ENCODE measurements around the gene INSYN2B. TPM values are rescaled to one million over a fixed set of nuclear protein-coding genes. Genes with fewer than 3 reads are reported as not detected.

Gene INSYN2B
- total RNA-seq, 3 donors from 2014 or later, result not detected

DNA sequence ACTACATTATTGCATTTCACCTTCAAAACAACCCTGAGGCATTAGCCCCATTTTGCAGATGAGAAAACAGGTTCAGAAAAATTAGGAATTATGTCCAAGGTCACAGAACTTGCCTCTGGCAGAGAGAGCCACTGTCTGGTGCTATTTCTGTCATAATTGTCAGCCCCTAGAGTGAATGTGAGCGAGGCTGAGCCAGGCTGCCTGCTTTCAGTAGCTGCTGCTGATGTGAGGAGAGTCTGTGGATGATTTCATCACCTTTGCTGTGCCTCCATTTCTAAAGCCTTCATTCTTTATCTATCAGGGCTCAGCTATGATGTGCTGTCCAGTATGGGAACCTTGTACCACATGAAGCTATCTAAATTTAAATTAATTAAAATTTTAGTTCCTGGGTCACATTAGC lies 71.4 kb downstream of the INSYN2B start:
- Mint-ChIP-seq H3K4me3 (no peak overlapping the region), H3K4me1 (ENCODE audit: low read depth) (no peaks in the 10 kb centered on the region), H3K9me3 (no peaks in the 10 kb centered on the region), H3K36me3 (ENCODE audit: insufficient read depth) (peaks cover 10% of the 10 kb centered on the region), H3K27me3 (ENCODE audit: low read depth) (no peaks in the 10 kb centered on the region)
- no peak for DNase-seq
- ATAC-seq, result no peak

DNA sequence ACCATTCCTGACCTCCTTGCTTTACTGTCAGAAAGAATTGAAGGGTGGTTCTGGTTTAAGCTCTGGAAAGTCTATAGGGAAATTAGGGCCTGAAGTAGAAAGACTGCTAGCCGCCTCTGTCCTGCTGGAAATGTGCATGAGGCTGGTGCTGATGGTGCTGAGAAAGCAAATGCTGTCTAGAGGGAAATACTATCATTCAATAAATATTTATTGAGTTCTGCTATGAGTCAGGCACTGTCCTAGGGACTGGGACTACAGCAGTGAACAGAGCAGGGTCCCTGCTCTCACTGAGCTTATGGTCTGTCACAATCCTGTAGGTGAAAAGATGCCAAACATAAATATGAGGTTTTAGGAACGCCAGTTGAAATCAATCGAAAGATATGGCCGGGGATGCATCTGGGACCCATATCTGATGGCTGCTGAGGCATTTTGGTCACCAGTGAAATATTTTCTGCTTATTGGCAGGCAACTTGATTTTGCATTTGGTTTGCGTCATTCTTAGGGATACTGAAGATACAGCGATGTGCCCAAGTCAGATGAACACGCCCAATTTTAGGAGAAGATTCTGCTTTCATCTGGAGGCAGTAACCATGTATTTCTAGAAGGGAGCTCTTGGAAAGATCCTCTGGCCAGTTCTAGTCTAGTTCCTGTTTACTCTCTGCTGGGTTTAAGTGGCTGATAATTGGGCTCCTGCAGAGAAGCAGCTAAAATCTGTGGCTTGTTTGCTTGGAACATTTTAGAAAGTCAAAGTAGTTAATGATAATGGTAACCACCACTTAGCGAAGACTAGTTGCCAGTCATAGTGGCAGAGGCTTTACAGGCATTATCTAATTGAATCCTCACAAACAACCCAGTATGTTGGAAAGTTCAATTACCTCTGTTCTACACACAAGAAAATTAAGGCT lies 73.3 kb downstream of the INSYN2B start:
- ATAC-seq (no peak), DNase-seq (no peak)
- H3K36me3 Mint-ChIP-seq (ENCODE audit: insufficient read depth), result peaks cover 9% of the 10 kb centered on the region
- no peaks in the 10 kb centered on the region for H3K27me3 Mint-ChIP-seq (ENCODE audit: low read depth)
- no peak overlapping the region for H3K4me3 Mint-ChIP-seq
- H3K4me1 Mint-ChIP-seq (ENCODE audit: low read depth), result peaks cover 2% of the 10 kb centered on the region
- no peaks in the 10 kb centered on the region for H3K9me3 Mint-ChIP-seq

DNA sequence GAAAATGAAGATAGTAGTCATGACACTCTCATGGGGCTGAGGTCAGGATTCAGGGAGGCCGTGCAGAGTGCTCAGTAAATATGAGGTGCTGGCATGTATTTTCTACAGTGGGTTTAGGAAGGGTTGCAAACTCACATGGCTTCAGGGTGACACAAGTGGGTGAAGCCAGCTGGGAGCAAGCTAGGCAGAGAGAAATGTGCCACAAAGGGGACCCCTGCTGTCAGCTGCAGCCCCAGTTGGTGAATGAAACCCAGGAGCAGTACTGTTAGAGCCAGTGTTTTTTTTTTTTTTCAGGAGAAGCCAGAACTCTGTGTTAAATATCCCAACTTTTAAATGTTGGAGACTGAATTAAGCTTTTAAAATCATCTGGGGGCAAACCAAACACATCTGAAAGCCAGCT lies 75.3 kb downstream of the INSYN2B start:
- peaks cover 10% of the 10 kb centered on the region for H3K4me1 Mint-ChIP-seq (ENCODE audit: low read depth)
- no peaks in the 10 kb centered on the region for H3K27me3 Mint-ChIP-seq (ENCODE audit: low read depth)
- H3K9me3 Mint-ChIP-seq, result no peaks in the 10 kb centered on the region
- H3K4me3 Mint-ChIP-seq, result no peak overlapping the region
- ATAC-seq (no peak), DNase-seq (no peak)
- H3K36me3 Mint-ChIP-seq (ENCODE audit: insufficient read depth), result peaks cover 21% of the 10 kb centered on the region

DNA sequence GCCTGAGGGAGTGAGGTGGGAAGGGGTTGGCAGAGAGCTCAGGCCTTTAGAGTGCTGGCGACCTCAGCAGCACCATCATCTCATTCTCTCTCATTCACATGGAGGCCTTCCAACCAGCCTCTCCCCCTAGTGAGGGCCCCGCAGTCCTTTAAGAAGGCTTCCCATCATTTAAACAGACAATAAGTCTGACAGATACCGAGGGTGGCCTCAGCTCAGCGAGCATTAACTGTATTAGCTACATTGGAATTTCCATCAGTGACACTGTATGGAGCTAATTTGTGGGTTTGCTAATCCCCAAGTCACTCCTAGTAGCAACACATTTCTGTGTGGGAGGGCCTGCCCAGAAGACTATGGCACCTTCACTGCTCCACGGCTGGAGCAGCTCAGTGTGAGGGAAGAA lies 75.8 kb downstream of the INSYN2B start:
- no peaks in the 10 kb centered on the region for H3K27me3 Mint-ChIP-seq (ENCODE audit: low read depth)
- H3K36me3 Mint-ChIP-seq (ENCODE audit: insufficient read depth), result peaks cover 19% of the 10 kb centered on the region
- no peak for ATAC-seq
- H3K4me3 Mint-ChIP-seq, result no peak overlapping the region
- no peaks in the 10 kb centered on the region for H3K9me3 Mint-ChIP-seq
- no peak for DNase-seq
- peaks cover 10% of the 10 kb centered on the region for H3K4me1 Mint-ChIP-seq (ENCODE audit: low read depth)

DNA sequence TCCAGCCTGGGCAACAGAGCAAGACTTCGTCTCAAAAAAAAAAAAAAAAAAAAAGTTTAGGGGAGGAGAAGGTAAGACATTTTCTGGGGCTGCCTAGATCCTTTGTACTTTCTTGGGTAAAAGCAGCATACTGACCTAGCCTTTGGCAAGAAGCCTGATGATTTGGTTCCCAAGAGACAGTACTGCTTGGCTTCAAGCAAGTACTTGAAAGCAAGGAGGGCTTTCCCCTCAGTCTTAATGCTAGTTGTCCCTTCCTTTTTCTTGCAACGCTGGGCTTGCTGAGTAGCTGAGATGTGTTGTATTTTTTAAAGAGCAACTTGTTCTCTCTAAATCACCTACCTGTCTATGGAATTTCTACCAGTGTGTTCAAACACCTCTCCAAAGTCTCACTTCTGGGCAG lies 76.2 kb downstream of the INSYN2B start:
- Mint-ChIP-seq H3K27me3 (ENCODE audit: low read depth) (no peaks in the 10 kb centered on the region), H3K4me1 (ENCODE audit: low read depth) (peaks cover 10% of the 10 kb centered on the region), H3K9me3 (no peaks in the 10 kb centered on the region), H3K4me3 (no peak overlapping the region), H3K36me3 (ENCODE audit: insufficient read depth) (peaks cover 19% of the 10 kb centered on the region)
- ATAC-seq, result no peak
- no peak for DNase-seq

DNA sequence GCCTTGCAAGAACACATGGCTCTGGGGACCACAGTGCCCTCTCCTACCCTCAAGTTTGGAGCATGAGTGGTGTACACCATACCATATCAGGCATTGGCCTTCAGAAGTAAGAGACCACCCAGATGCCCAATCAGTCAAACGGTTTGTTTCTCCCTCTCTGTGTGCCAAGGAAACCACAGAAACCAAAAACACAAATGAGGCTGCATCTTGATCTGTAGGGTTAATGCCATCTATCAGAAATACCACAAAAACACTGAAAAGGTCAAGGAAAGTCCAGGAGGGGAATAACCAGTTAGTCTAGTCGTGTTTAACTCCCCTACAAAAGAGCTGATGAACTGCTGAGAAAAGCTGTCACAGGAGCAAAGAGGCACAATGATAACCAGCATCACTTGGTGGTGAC lies 78.4 kb downstream of the INSYN2B start:
- Mint-ChIP-seq H3K9me3 (no peaks in the 10 kb centered on the region), H3K36me3 (ENCODE audit: insufficient read depth) (peaks cover 25% of the 10 kb centered on the region), H3K4me3 (no peak overlapping the region), H3K4me1 (ENCODE audit: low read depth) (peaks cover 14% of the 10 kb centered on the region), H3K27me3 (ENCODE audit: low read depth) (no peaks in the 10 kb centered on the region)
- DNase-seq, result no peak
- ATAC-seq, result no peak

DNA sequence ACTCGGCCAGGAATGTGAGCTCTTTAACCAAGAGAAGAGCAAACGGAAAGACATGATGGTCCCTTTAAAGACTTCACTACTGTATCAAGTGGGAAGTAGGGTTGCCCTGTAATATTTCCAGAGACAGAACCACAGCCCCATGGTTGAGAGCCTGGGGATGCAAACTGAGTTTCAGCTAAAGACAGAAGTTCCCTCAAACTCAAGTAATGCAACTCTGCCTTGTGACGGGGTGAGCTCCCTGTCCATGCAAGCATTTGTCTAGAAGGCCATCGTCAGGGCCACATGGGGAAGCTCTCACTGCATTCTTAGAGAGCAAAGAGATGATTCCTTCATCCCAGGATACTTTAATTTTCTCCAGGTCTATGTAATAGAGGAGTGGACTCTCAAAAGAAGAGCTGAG lies 82.8 kb downstream of the INSYN2B start:
- Mint-ChIP-seq H3K27me3 (ENCODE audit: low read depth) (no peaks in the 10 kb centered on the region), H3K36me3 (ENCODE audit: insufficient read depth) (peaks cover 44% of the 10 kb centered on the region), H3K4me3 (no peak overlapping the region), H3K4me1 (ENCODE audit: low read depth) (peaks cover 20% of the 10 kb centered on the region), H3K9me3 (no peaks in the 10 kb centered on the region)
- no peak for ATAC-seq
- DNase-seq, result no peak

DNA sequence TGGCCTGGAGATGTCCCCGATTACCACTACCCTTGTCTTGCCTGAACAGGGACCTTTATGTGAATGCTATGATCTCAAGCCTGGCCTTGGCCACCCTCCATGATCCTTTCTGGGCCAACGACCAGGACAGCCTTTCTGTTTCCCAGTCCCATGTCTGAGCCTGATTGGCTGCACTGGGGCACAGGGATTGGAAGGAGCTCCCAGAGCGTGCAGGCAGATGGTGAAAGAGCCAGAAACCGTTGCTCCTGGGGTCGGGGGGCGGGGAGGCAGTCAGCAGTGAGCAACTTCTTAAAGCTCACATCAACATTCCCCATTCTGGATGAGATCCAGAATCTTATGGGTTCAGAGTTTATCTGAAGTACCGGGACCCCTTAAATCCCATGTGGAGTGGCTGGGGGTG lies 84.4 kb downstream of the INSYN2B start:
- H3K9me3 Mint-ChIP-seq, result no peaks in the 10 kb centered on the region
- no peak for DNase-seq
- H3K4me1 Mint-ChIP-seq (ENCODE audit: low read depth), result peaks cover 12% of the 10 kb centered on the region
- no peak overlapping the region for H3K4me3 Mint-ChIP-seq
- no peaks in the 10 kb centered on the region for H3K27me3 Mint-ChIP-seq (ENCODE audit: low read depth)
- ATAC-seq, result no peak
- peaks cover 42% of the 10 kb centered on the region for H3K36me3 Mint-ChIP-seq (ENCODE audit: insufficient read depth)

DNA sequence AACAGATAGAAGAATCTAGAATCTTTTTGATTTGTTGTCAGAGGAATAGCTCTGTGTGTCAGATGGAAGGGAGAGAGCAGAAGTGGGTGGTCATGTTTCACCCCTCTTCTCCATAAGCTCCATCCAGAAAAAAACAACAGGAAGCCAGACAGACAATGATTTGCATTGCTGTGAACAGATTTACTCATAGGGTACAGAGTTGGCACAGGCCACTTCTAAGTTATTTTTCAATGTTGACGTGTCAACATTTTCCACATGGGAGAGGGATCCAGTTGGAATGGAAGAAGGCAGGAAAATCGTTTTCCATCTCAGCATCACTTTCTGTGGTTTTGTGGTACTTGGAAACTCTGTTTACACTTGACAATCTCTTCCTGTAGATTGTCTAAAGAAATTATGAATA lies 86.7 kb downstream of the INSYN2B start:
- Mint-ChIP-seq H3K9me3 (no peaks in the 10 kb centered on the region), H3K4me1 (ENCODE audit: low read depth) (peaks cover 13% of the 10 kb centered on the region), H3K36me3 (ENCODE audit: insufficient read depth) (peaks cover 36% of the 10 kb centered on the region), H3K27me3 (ENCODE audit: low read depth) (no peaks in the 10 kb centered on the region), H3K4me3 (no peak overlapping the region)
- no peak for DNase-seq
- ATAC-seq, result no peak

DNA sequence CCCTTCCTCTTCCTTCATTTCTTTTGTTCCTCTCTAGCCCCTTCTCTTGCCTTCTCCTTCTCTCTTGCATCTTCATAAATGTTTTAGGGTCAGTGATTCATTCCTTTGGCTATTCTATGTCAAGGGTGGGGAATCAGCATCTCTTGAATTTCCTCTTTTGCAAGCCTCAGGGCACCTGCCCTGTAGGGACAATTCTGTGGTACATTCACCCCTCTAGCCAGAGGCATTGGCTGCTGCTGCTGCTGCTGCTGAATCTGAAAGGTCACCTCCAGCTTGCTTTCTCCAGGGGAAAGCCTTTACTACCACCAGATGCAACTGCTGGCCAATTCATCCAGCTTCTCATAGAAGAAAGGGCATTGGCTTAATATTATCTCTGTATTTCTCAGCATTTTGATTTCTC lies 87.3 kb downstream of the INSYN2B start:
- Mint-ChIP-seq H3K27me3 (ENCODE audit: low read depth) (no peaks in the 10 kb centered on the region), H3K4me1 (ENCODE audit: low read depth) (peaks cover 11% of the 10 kb centered on the region), H3K36me3 (ENCODE audit: insufficient read depth) (peaks cover 37% of the 10 kb centered on the region), H3K9me3 (no peaks in the 10 kb centered on the region), H3K4me3 (no peak overlapping the region)
- no peak for DNase-seq
- ATAC-seq, result no peak

DNA sequence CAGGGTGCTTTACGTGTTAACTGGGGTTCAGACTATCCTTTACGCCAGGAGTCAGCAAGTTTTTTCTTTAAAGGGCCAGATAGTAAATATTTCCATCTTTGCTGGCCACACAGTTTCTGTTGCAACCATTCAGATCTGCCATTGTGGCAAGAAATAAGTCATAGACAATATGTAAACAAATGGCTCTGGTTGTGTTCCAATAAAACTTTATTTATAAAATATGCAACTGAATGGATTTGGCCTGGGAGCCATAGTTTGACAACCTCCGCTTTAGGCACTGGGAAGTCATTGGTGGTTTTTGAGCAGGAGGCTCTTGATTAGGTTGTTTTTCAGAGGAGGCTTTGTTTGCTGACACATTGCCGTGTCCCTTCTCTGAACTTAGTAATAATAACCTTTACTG lies 90.7 kb downstream of the INSYN2B start:
- H3K27me3 Mint-ChIP-seq (ENCODE audit: low read depth), result no peaks in the 10 kb centered on the region
- ATAC-seq, result no peak
- no peaks in the 10 kb centered on the region for H3K9me3 Mint-ChIP-seq
- peaks cover 12% of the 10 kb centered on the region for H3K4me1 Mint-ChIP-seq (ENCODE audit: low read depth)
- H3K36me3 Mint-ChIP-seq (ENCODE audit: insufficient read depth), result peaks cover 28% of the 10 kb centered on the region
- H3K4me3 Mint-ChIP-seq, result no peak overlapping the region
- DNase-seq, result no peak

DNA sequence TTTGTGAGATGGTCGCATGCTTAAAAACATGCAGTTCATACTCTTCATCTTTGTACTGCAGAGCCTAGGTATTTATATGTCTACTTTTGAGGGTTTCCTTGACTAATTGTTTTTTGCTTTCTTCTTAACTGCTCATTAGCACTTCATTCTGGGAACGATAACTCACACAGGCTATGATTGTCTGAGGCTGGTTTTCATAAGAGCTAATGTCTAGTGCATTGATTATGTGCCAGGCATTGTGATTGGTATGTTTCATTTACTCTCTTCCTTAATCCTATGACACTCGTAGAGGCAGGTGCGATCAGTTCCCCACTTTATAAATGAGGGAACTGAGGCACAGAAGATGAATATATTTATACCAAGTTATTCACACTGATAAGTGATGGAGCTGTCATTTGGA lies 93.6 kb downstream of the INSYN2B start:
- H3K36me3 Mint-ChIP-seq (ENCODE audit: insufficient read depth), result peaks cover 34% of the 10 kb centered on the region
- H3K4me1 Mint-ChIP-seq (ENCODE audit: low read depth), result peaks cover 11% of the 10 kb centered on the region
- H3K27me3 Mint-ChIP-seq (ENCODE audit: low read depth), result no peaks in the 10 kb centered on the region
- ATAC-seq (no peak), DNase-seq (no peak)
- H3K9me3 Mint-ChIP-seq, result no peaks in the 10 kb centered on the region
- H3K4me3 Mint-ChIP-seq, result no peak overlapping the region

DNA sequence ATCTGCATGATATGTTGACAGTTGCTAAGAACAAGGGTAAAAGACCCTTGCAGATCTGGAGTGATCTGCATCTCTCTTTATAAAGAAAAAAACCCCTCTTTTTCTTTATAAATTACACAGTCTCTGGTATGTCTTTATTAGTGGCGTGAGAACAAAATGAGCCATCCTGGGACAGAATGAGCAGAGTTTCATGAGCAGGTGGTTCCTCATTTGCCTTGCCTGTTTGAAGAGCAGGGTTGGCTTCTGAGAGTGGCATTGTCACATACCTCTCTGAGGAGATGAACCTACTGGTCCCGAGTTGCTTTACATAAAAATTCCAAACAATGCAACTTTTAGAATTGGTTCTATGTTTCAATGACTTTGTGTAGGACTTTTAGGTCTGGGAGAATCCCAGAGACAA lies 94.3 kb downstream of the INSYN2B start:
- no peak for DNase-seq
- H3K36me3 Mint-ChIP-seq (ENCODE audit: insufficient read depth), result peaks cover 31% of the 10 kb centered on the region

DNA sequence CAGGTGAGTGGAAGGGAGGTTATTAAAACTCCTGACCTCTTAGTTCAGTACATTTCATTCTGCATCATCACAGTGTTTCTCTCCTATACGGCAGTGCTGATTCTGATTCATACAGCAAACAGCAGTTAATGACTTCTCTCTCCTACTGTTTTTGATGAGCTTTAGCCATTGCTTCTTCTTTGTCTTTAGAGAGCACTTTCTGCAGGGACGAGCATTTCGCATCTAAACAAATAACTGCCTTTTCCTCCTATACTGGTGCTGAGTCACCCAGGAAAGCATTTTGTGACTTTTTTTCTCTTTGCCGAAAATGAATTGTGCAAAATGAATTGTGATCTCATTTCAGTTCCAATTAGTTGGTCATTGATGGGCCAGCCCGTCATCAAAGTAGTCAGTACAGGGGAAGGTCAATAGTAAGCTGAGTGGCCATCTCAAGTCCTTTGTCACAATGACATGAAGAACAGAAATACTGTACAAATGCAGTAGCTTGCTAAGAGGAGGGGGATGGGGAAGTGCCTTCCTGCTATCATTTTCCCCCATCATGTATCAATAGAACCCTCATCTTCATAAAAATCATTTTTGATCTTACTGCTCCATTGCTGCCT lies 98.5 kb downstream of the INSYN2B start:
- peaks cover 9% of the 10 kb centered on the region for H3K4me1 Mint-ChIP-seq (ENCODE audit: low read depth)
- no peak overlapping the region for H3K4me3 Mint-ChIP-seq
- H3K36me3 Mint-ChIP-seq (ENCODE audit: insufficient read depth), result peaks cover 33% of the 10 kb centered on the region
- ATAC-seq, result no peak
- H3K9me3 Mint-ChIP-seq, result no peaks in the 10 kb centered on the region
- DNase-seq, result no peak
- H3K27me3 Mint-ChIP-seq (ENCODE audit: low read depth), result no peaks in the 10 kb centered on the region

More for the DNA sequence above, 94.3 kb downstream of the INSYN2B start:
- H3K27me3 Mint-ChIP-seq (ENCODE audit: low read depth), result no peaks in the 10 kb centered on the region
- no peak for ATAC-seq
- H3K4me3 Mint-ChIP-seq, result no peak overlapping the region
- H3K9me3 Mint-ChIP-seq, result no peaks in the 10 kb centered on the region
- H3K4me1 Mint-ChIP-seq (ENCODE audit: low read depth), result peaks cover 11% of the 10 kb centered on the region

DNA sequence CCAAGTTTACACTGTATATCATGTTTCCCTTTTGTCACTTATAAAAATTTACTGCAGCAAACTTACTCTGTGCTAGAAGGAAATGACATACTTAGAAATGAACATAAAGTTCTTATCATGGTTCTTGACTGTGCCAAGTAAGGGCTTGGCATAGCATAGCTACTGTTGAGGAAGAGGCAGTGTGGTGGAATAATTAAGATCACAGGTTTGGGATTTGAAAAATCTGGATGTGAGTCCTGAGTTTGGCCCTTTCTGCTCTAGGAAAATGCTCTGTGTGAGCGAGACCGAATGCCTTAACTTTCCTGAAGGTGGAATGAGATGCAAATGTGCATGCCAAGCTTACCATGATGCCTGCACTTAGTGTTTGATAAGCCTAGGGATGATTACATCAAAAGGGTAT lies 99.5 kb downstream of the INSYN2B start:
- Mint-ChIP-seq H3K4me3 (no peak overlapping the region), H3K9me3 (no peaks in the 10 kb centered on the region), H3K27me3 (ENCODE audit: low read depth) (no peaks in the 10 kb centered on the region), H3K36me3 (ENCODE audit: insufficient read depth) (peaks cover 37% of the 10 kb centered on the region), H3K4me1 (ENCODE audit: low read depth) (peaks cover 6% of the 10 kb centered on the region)
- DNase-seq (no peak), ATAC-seq (no peak)

Data from activated T-cell treated with anti-CD3 and anti-CD28 coated beads, Interleukin-2, amount 50 U/mL, for 4 hours (primary cell).